NCI-H1694 treated with DMSO at 0.1 percent for 48 hours (cell line): ENCODE results near the gene ETNK2.

ENCODE experiments used
- DNase-seq: peaks from one replicate; lab custom pipeline; 2025; lab: John Stamatoyannopoulos, UW

ETNK2 gene

GRCh38 chr1:204151552-204152309 is at the start of gene ETNK2:
ETNK2 (minus strand) TSS chr1:204152044; CDS start chr1:204151852, 192 bp downstream.
- DNase-seq: peak; percentile 15

- DNase-seq: no peak
Observed at GRCh38 chr1:204201348-204202040, 49.6 kb upstream of the ETNK2 start.

- DNase-seq: no peak
Observed at GRCh38 chr1:204199579-204199978, 47.7 kb upstream of the ETNK2 start.

- no peak for DNase-seq
Observed at GRCh38 chr1:204198348-204199340, 46.8 kb upstream of the ETNK2 start.

- DNase-seq: no peak
Observed at GRCh38 chr1:204197068-204197467, 45.2 kb upstream of the ETNK2 start.

GRCh38 chr1:204196068-204196795 is 44.4 kb upstream of the ETNK2 start, which contains the start of gene KISS1:
KISS1 (minus strand) TSS chr1:204196491; CDS start chr1:204192876, 3,615 bp downstream.
- DNase-seq: no peak

GRCh38 chr1:204194771-204195170 is 42.9 kb upstream of the ETNK2 start:
- DNase-seq: no peak

GRCh38 chr1:204194080-204194479 is 42.2 kb upstream of the ETNK2 start:
- no peak for DNase-seq

GRCh38 chr1:204192589-204193352 is 40.9 kb upstream of the ETNK2 start:
- no peak for DNase-seq

- DNase-seq: no peak
Observed at GRCh38 chr1:204192046-204192445, 40.2 kb upstream of the ETNK2 start.

- no peak for DNase-seq
Observed at GRCh38 chr1:204191456-204191855, 39.6 kb upstream of the ETNK2 start.

- DNase-seq: no peak
Observed at GRCh38 chr1:204190212-204191211, 38.7 kb upstream of the ETNK2 start.

- DNase-seq: no peak
Observed at GRCh38 chr1:204188959-204189639, 37.3 kb upstream of the ETNK2 start.

- DNase-seq: no peak
Observed at GRCh38 chr1:204186597-204186996, 34.8 kb upstream of the ETNK2 start.

- DNase-seq: no peak
Observed at GRCh38 chr1:204181116-204181515, 29.3 kb upstream of the ETNK2 start.

- DNase-seq: no peak
Observed at GRCh38 chr1:204180133-204180532, 28.3 kb upstream of the ETNK2 start.

GRCh38 chr1:204178487-204179281 is 26.8 kb upstream of the ETNK2 start:
- no peak for DNase-seq

- DNase-seq: no peak
Observed at GRCh38 chr1:204177133-204177532, 25.3 kb upstream of the ETNK2 start.
